GM23338 (cell line): ENCODE data around the gene SMTN. TPM values are rescaled to one million over a fixed set of nuclear protein-coding genes. Genes with fewer than 3 reads are reported as not detected.

ENCODE experiments used
- ATAC-seq: fragments of 200-7000 bp; cut with Tn5 transposase; 3 replicates; pipeline ENCODE4 v1.9.1; 2020
- DNase-seq: peaks from one replicate; pipeline ENCODE4 v3.0.0-alpha.2; 2015; ENCODE audit warnings: low spot score
- H2AFZ ChIP-seq: fragments of 200-600 bp; sonication (generic); 2 replicates; pipeline ENCODE4 v1.8.0; 2016; ENCODE audit warnings: antibody characterized with exemption, mild to moderate bottlenecking, moderate library complexity
- H3F3A ChIP-seq: fragments of 200-600 bp; sonication (generic); replicated peaks from 2 replicates; pipeline ENCODE4 v1.8.0; 2017; ENCODE audit warnings: antibody characterized with exemption, mixed run types, low read depth
- H3K27ac ChIP-seq: fragments of 200-600 bp; sonication (generic); 2 replicates; pipeline ENCODE4 v1.6.1; 2016; ENCODE audit warnings: low read depth
- H3K27me3 ChIP-seq: fragments of 200-600 bp; sonication (generic); 2 replicates; pipeline ENCODE4 v1.8.0; 2016; ENCODE audit warnings: mild to moderate bottlenecking, mixed run types, moderate library complexity; ENCODE audit not compliant: insufficient read depth
- H3K36me3 ChIP-seq: fragments of 200-600 bp; sonication (generic); 2 replicates; pipeline ENCODE4 v1.8.0; 2016; ENCODE audit warnings: mild to moderate bottlenecking; ENCODE audit not compliant: insufficient read depth
- H3K4me1 ChIP-seq: fragments of 200-600 bp; sonication (generic); 2 replicates; pipeline ENCODE4 v1.8.0; 2016; ENCODE audit warnings: mild to moderate bottlenecking, moderate library complexity; ENCODE audit not compliant: insufficient read depth
- H3K4me2 ChIP-seq: fragments of 200-600 bp; sonication (generic); 2 replicates; pipeline ENCODE4 v1.7.1; 2017; ENCODE audit warnings: mixed run types
- H3K4me3 ChIP-seq: fragments of 200-600 bp; sonication (generic); 2 replicates; pipeline ENCODE4 v1.6.1; 2016; ENCODE audit warnings: mixed run types
- H3K79me2 ChIP-seq: fragments of 200-600 bp; sonication (generic); replicated peaks from 2 replicates; pipeline ENCODE4 v1.8.0; 2017; ENCODE audit warnings: mild to moderate bottlenecking; ENCODE audit not compliant: insufficient read depth
- H3K9me2 ChIP-seq: fragments of 200-600 bp; sonication (generic); 2 replicates; pipeline ENCODE4 v1.8.0; 2017; ENCODE audit not compliant: insufficient read depth
- H4K20me1 ChIP-seq: fragments of 200-600 bp; sonication (generic); replicated peaks from 2 replicates; pipeline ENCODE4 v1.8.0; 2017; ENCODE audit warnings: mild to moderate bottlenecking; ENCODE audit not compliant: insufficient read depth
- H3K27ac Mint-ChIP-seq: 2 replicates; pipeline ENCODE4 v1.8.0; 2020; ENCODE audit warnings: inconsistent platforms, mild to moderate bottlenecking, moderate library complexity, mixed read lengths
- H3K27me3 Mint-ChIP-seq: 3 replicates; pipeline ENCODE4 v1.8.0; 2022; ENCODE audit warnings: low read depth, mild to moderate bottlenecking, moderate library complexity, mixed read lengths, inconsistent platforms; ENCODE audit not compliant: insufficient read depth, poor library complexity
- H3K36me3 Mint-ChIP-seq: 3 replicates; pipeline ENCODE4 v1.8.0; 2021; ENCODE audit warnings: low read depth, mild to moderate bottlenecking, inconsistent platforms, moderate library complexity, mixed read lengths
- H3K4me1 Mint-ChIP-seq: 3 replicates; pipeline ENCODE4 v1.8.0; 2020; ENCODE audit warnings: mild to moderate bottlenecking, inconsistent platforms, mixed read lengths
- H3K4me3 Mint-ChIP-seq: 3 replicates; pipeline ENCODE4 v1.8.0; 2021; ENCODE audit warnings: moderate library complexity, mild to moderate bottlenecking, inconsistent platforms, mixed read lengths
- H3K9me3 Mint-ChIP-seq: 3 replicates; pipeline ENCODE4 v1.8.0; 2020; ENCODE audit warnings: moderate library complexity, mild to moderate bottlenecking, inconsistent platforms, mixed read lengths
- CREB1 ChIP-seq: fragments of 250-450 bp; sonication (Bioruptor Pico); IDR thresholded peaks from 2 replicates; pipeline ENCODE4 v1.5.0; 2020; ENCODE audit warnings: low read depth, mild to moderate bottlenecking, moderate library complexity
- NANOG ChIP-seq: IDR thresholded peaks from 2 replicates; pipeline ENCODE4 v1.6.1; 2016; ENCODE audit warnings: antibody characterized with exemption, borderline replicate concordance
- POLR2AphosphoS5 ChIP-seq: IDR thresholded peaks from 2 replicates; pipeline ENCODE4 v1.6.1; 2016; ENCODE audit warnings: antibody characterized with exemption, low read depth
- STAT1 ChIP-seq: IDR thresholded peaks from one replicate; pipeline ENCODE4 v1.6.1; 2016; ENCODE audit warnings: antibody characterized with exemption; ENCODE audit not compliant: unreplicated experiment
- ZNF114 ChIP-seq: fragments of 250-450 bp; sonication (Bioruptor Pico); IDR thresholded peaks from 2 replicates; pipeline ENCODE4 v1.5.0; 2020; ENCODE audit warnings: mild to moderate bottlenecking, moderate library complexity
- polyA plus RNA-seq: library from polyadenylated mRNA; unstranded; fragments of >200 nt; fragmentation: Nextera tagmentation; extraction: Ambion mirVana; gene quantifications from 2 replicates; pipeline ENCODE4 v1.2.1, GENCODE V29; 2016
- total RNA-seq: library from RNA; depleted of rRNA; stranded (reverse); fragments of >200 nt; shearing (Covaris generic); gene quantifications from 2 replicates; pipeline ENCODE4 v1.2.3, GENCODE V29; 2014
- TF ChIP-seq, protein P1 (sequence below), 2 experiments: fragments of 200-600 bp in 1 of 2; sonication (generic) in 1 of 2; conservative IDR thresholded peaks; 2 replicates each; pipeline versions ENCODE4 v1.5.1 to v1.6.1; 2016 to 2017; ENCODE audit warnings: antibody characterized with exemption in 2 of 2, low read depth in 2 of 2, mild to moderate bottlenecking in 2 of 2, moderate library complexity in 1 of 2
- TF ChIP-seq, protein P2 (sequence below): fragments of 250-450 bp; sonication (Bioruptor Pico); IDR thresholded peaks from 2 replicates; pipeline ENCODE4 v1.5.0; 2020; ENCODE audit warnings: mild to moderate bottlenecking, moderate library complexity

Gene SMTN
- total and polyA plus RNA-seq, 2 experiments from 2014 or later = 27.4 to 32.2 TPM

GRCh38 chr22:31038686-31039085 is 42.4 kb upstream of the SMTN start:
- Histone ChIP-seq H3K36me3 (no peaks in the 10 kb centered on the region), H3K27me3 (no peaks in the 10 kb centered on the region), H3K4me1 (no peaks in the 10 kb centered on the region), H4K20me1 (no peaks in the 10 kb centered on the region), H3K9me2 (no peaks in the 10 kb centered on the region; the same call in 1 of the 2 replicates), H2AFZ (no peak overlapping the region), H3K79me2 (no peaks in the 10 kb centered on the region), H3F3A (no peaks in the 10 kb centered on the region), H3K27ac (no peak overlapping the region), H3K4me2 (no peak overlapping the region), H3K4me3 (no peak overlapping the region)
- Mint-ChIP-seq H3K4me1 (peaks cover 4% of the 10 kb centered on the region; the same call in 1 of the 3 replicates), H3K27me3 (peaks cover 2% of the 10 kb centered on the region), H3K4me3 (no peak overlapping the region), H3K9me3 (no peaks in the 10 kb centered on the region), H3K36me3 (no peaks in the 10 kb centered on the region), H3K27ac (no peak overlapping the region)
- TF ChIP-seq NANOG = no peak
- TF ChIP-seq, protein P1, sequence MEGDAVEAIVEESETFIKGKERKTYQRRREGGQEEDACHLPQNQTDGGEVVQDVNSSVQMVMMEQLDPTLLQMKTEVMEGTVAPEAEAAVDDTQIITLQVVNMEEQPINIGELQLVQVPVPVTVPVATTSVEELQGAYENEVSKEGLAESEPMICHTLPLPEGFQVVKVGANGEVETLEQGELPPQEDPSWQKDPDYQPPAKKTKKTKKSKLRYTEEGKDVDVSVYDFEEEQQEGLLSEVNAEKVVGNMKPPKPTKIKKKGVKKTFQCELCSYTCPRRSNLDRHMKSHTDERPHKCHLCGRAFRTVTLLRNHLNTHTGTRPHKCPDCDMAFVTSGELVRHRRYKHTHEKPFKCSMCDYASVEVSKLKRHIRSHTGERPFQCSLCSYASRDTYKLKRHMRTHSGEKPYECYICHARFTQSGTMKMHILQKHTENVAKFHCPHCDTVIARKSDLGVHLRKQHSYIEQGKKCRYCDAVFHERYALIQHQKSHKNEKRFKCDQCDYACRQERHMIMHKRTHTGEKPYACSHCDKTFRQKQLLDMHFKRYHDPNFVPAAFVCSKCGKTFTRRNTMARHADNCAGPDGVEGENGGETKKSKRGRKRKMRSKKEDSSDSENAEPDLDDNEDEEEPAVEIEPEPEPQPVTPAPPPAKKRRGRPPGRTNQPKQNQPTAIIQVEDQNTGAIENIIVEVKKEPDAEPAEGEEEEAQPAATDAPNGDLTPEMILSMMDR (conservative IDR thresholded peaks at IDR 0.05; ENCODE audit: low read depth in 2 of 2) = no peak
- TF ChIP-seq, protein P2, sequence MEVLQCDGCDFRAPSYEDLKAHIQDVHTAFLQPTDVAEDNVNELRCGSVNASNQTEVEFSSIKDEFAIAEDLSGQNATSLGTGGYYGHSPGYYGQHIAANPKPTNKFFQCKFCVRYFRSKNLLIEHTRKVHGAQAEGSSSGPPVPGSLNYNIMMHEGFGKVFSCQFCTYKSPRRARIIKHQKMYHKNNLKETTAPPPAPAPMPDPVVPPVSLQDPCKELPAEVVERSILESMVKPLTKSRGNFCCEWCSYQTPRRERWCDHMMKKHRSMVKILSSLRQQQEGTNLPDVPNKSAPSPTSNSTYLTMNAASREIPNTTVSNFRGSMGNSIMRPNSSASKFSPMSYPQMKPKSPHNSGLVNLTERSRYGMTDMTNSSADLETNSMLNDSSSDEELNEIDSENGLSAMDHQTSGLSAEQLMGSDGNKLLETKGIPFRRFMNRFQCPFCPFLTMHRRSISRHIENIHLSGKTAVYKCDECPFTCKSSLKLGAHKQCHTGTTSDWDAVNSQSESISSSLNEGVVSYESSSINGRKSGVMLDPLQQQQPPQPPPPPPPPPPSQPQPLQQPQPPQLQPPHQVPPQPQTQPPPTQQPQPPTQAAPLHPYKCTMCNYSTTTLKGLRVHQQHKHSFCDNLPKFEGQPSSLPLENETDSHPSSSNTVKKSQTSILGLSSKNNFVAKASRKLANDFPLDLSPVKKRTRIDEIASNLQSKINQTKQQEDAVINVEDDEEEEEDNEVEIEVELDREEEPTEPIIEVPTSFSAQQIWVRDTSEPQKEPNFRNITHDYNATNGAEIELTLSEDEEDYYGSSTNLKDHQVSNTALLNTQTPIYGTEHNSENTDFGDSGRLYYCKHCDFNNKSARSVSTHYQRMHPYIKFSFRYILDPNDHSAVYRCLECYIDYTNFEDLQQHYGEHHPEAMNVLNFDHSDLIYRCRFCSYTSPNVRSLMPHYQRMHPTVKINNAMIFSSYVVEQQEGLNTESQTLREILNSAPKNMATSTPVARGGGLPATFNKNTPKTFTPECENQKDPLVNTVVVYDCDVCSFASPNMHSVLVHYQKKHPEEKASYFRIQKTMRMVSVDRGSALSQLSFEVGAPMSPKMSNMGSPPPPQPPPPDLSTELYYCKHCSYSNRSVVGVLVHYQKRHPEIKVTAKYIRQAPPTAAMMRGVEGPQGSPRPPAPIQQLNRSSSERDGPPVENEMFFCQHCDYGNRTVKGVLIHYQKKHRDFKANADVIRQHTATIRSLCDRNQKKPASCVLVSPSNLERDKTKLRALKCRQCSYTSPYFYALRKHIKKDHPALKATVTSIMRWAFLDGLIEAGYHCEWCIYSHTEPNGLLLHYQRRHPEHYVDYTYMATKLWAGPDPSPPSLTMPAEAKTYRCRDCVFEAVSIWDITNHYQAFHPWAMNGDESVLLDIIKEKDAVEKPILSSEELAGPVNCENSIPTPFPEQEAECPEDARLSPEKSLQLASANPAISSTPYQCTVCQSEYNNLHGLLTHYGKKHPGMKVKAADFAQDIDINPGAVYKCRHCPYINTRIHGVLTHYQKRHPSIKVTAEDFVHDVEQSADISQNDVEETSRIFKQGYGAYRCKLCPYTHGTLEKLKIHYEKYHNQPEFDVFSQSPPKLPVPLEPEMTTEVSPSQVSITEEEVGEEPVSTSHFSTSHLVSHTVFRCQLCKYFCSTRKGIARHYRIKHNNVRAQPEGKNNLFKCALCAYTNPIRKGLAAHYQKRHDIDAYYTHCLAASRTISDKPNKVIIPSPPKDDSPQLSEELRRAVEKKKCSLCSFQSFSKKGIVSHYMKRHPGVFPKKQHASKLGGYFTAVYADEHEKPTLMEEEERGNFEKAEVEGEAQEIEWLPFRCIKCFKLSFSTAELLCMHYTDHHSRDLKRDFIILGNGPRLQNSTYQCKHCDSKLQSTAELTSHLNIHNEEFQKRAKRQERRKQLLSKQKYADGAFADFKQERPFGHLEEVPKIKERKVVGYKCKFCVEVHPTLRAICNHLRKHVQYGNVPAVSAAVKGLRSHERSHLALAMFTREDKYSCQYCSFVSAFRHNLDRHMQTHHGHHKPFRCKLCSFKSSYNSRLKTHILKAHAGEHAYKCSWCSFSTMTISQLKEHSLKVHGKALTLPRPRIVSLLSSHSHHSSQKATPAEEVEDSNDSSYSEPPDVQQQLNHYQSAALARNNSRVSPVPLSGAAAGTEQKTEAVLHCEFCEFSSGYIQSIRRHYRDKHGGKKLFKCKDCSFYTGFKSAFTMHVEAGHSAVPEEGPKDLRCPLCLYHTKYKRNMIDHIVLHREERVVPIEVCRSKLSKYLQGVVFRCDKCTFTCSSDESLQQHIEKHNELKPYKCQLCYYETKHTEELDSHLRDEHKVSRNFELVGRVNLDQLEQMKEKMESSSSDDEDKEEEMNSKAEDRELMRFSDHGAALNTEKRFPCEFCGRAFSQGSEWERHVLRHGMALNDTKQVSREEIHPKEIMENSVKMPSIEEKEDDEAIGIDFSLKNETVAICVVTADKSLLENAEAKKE (CRISPR knock-in tag) = no peak
- TF ChIP-seq CREB1 (CRISPR knock-in tag) = no peak
- TF ChIP-seq ZNF114 (CRISPR knock-in tag) = no peak
- TF ChIP-seq POLR2AphosphoS5 = no peak
- no peak for TF ChIP-seq STAT1
- ATAC-seq (no peak), DNase-seq (no peak)
